HG03025 (cell line): ENCODE measurements around the gene RTCB.

Experiments used
- ATAC-seq: cut with Tn5 transposase; IDR thresholded peaks from one replicate; pipeline ENCODE4 v1.9.1; 2021; ENCODE audit warnings: mild to moderate bottlenecking, moderate library complexity; ENCODE audit not compliant: unreplicated experiment, low FRiP score

The RTCB gene

GRCh38 chr22:32341122-32341740 lies 70.8 kb downstream of the RTCB start:
- no peak for ATAC-seq

GRCh38 chr22:32340411-32340810 lies 71.6 kb downstream of the RTCB start:
- no peak for ATAC-seq

GRCh38 chr22:32339190-32340012 lies 72.6 kb downstream of the RTCB start:
- ATAC-seq, result no peak

GRCh38 chr22:32338757-32339156 lies 73.3 kb downstream of the RTCB start:
- ATAC-seq, result no peak
